NCI-H2029 treated with DMSO at 0.1 percent for 48 hours (cell line): ENCODE measurements around the gene WASHC3.
"Not testable (repeated sequence)": the region's sequence is repeated elsewhere in the genome, so short reads cannot be mapped to it uniquely, and the experiment has no call there.

Experiments
- DNase-seq: peaks from one replicate; lab custom pipeline; 2025; lab: John Stamatoyannopoulos, UW

The WASHC3 gene

GRCh38 chr12:102061560-102062418, at the start of gene WASHC3:
WASHC3 (minus strand) TSS chr12:102061991; CDS start chr12:102061962, 29 bp downstream.
- peak; percentile 81 for DNase-seq

GRCh38 chr12:102110782-102111181, 49.0 kb upstream of the WASHC3 start:
- DNase-seq = no peak

- DNase-seq = no peak
Observed at GRCh38 chr12:102107970-102108369, 46.2 kb upstream of the WASHC3 start.

- no peak for DNase-seq
Observed at GRCh38 chr12:102106905-102107304, 45.1 kb upstream of the WASHC3 start.

GRCh38 chr12:102096855-102097254, 35.1 kb upstream of the WASHC3 start:
- DNase-seq = peak; percentile 21

- DNase-seq = peak; percentile 16
Observed at GRCh38 chr12:102095677-102096263, 34.0 kb upstream of the WASHC3 start.

GRCh38 chr12:102093319-102093718, 31.5 kb upstream of the WASHC3 start:
- no peak for DNase-seq

- DNase-seq = not testable (repeated sequence)
Observed at GRCh38 chr12:102089228-102089835, 27.5 kb upstream of the WASHC3 start.

- DNase-seq = no peak
Observed at GRCh38 chr12:102080842-102081241, 19.1 kb upstream of the WASHC3 start.

- not testable (repeated sequence) for DNase-seq
Observed at GRCh38 chr12:102072092-102072491, 10.3 kb upstream of the WASHC3 start.

- no peak for DNase-seq
Observed at GRCh38 chr12:102069707-102070106, 7.9 kb upstream of the WASHC3 start.

- DNase-seq = no peak
Observed at GRCh38 chr12:102067574-102068258, 5.9 kb upstream of the WASHC3 start.

GRCh38 chr12:102064476-102064875, 2.7 kb upstream of the WASHC3 start:
- DNase-seq = no peak

- DNase-seq = no peak
Observed at GRCh38 chr12:102063069-102063468, 1.3 kb upstream of the WASHC3 start.

- no peak for DNase-seq
Observed at GRCh38 chr12:102062419-102062806, 622 bp upstream of the WASHC3 start.

- DNase-seq = no peak
Observed at GRCh38 chr12:102061096-102061559, 663 bp downstream of the WASHC3 start.

- DNase-seq = no peak
Observed at GRCh38 chr12:102059343-102059742, 2.4 kb downstream of the WASHC3 start.

- no peak for DNase-seq
Observed at GRCh38 chr12:102054345-102054744, 7.4 kb downstream of the WASHC3 start.

GRCh38 chr12:102053062-102053349, 8.8 kb downstream of the WASHC3 start:
- no peak for DNase-seq

GRCh38 chr12:102052192-102053061, 9.4 kb downstream of the WASHC3 start:
- DNase-seq = no peak

GRCh38 chr12:102051431-102051965, 10.3 kb downstream of the WASHC3 start:
- no peak for DNase-seq
